ENCODE results near the gene MCM5. TPM values are rescaled to one million over a fixed set of nuclear protein-coding genes. Genes with fewer than 3 reads are reported as not detected.

The MCM5 gene
- total RNA-seq, 3 donors from 2014 or later (not counting 1 experiment from before 2014, with no cell fraction given): 59.3 to 73.8 (median 61.5) TPM

GRCh38 chr22:35445933-35446332, 46.0 kb downstream of the MCM5 start:
- no peaks in the 10 kb centered on the region for H3K27me3 ChIP-seq (ENCODE audit: control insufficient read depth, insufficient read depth, low read length)
- H3K4me3 ChIP-seq (ENCODE audit: low read length): no peak overlapping the region
- no peaks in the 10 kb centered on the region for H3K36me3 ChIP-seq (ENCODE audit: control insufficient read depth, insufficient read depth, low read length)
- H3K9me3 Mint-ChIP-seq: no peaks in the 10 kb centered on the region
- no peak for DNase-seq
- H3K4me1 ChIP-seq (ENCODE audit: control insufficient read depth, insufficient read depth, low read length): peaks cover 10% of the 10 kb centered on the region
- H3K27me3 Mint-ChIP-seq (ENCODE audit: low read depth in 2 of 2): no peaks in the 10 kb centered on the region
- no peak overlapping the region for H3K27ac Mint-ChIP-seq
- intact Hi-C loops (cut with micrococcal nuclease): no loop called here
- no peaks in the 10 kb centered on the region for H3K9me3 ChIP-seq (ENCODE audit: control insufficient read depth, insufficient read depth, low read length)
- ATAC-seq: no peak
- H3K27ac ChIP-seq (ENCODE audit: low read length): no peak overlapping the region
- TF ChIP-seq CTCF (IDR thresholded peaks at IDR 0.05): no peak
- 81% methylated on average over 4 of the region's 4 CpGs for WGBS (ENCODE audit: insufficient coverage)
- H3K36me3 Mint-ChIP-seq: no peaks in the 10 kb centered on the region
- H3K4me1 Mint-ChIP-seq: peaks cover 5 to 20% of the 10 kb centered on the region in 2 donors
- no peak overlapping the region for H3K4me3 Mint-ChIP-seq

- H3K36me3 Mint-ChIP-seq: no peaks in the 10 kb centered on the region
- ATAC-seq: no peak
- H3K27ac Mint-ChIP-seq: no peak overlapping the region
- H3K4me3 Mint-ChIP-seq: no peak overlapping the region
- no peaks in the 10 kb centered on the region for H3K9me3 ChIP-seq (ENCODE audit: control insufficient read depth, insufficient read depth, low read length)
- H3K27me3 ChIP-seq (ENCODE audit: control insufficient read depth, insufficient read depth, low read length): no peaks in the 10 kb centered on the region
- H3K4me3 ChIP-seq (ENCODE audit: low read length): no peak overlapping the region
- no peaks in the 10 kb centered on the region for H3K9me3 Mint-ChIP-seq
- no peak for TF ChIP-seq CTCF (IDR thresholded peaks at IDR 0.05)
- 93% methylated on average over 12 of the region's 13 CpGs for WGBS (ENCODE audit: insufficient coverage)
- H3K36me3 ChIP-seq (ENCODE audit: control insufficient read depth, insufficient read depth, low read length): no peaks in the 10 kb centered on the region
- H3K4me1 ChIP-seq (ENCODE audit: control insufficient read depth, insufficient read depth, low read length): peaks cover 10% of the 10 kb centered on the region
- no peaks in the 10 kb centered on the region for H3K27me3 Mint-ChIP-seq (ENCODE audit: low read depth in 2 of 2)
- no peak for DNase-seq
- H3K4me1 Mint-ChIP-seq: peaks cover 5 to 20% of the 10 kb centered on the region in 2 donors
- H3K27ac ChIP-seq (ENCODE audit: low read length): no peak overlapping the region
- intact Hi-C loops (cut with micrococcal nuclease): no loop called here
Observed at GRCh38 chr22:35446365-35446764, 46.4 kb downstream of the MCM5 start.

GRCh38 chr22:35448523-35448922, 48.6 kb downstream of the MCM5 start:
- intact Hi-C loops (cut with micrococcal nuclease): no loop called here
- no peak overlapping the region for H3K4me3 ChIP-seq (ENCODE audit: low read length)
- H3K27ac Mint-ChIP-seq: peak overlapping the region in 1 of 2 donors; percentile 72
- H3K4me3 Mint-ChIP-seq: no peak overlapping the region
- ATAC-seq: no peak
- no peaks in the 10 kb centered on the region for H3K27me3 Mint-ChIP-seq (ENCODE audit: low read depth in 2 of 2)
- H3K36me3 Mint-ChIP-seq: no peaks in the 10 kb centered on the region
- H3K27me3 ChIP-seq (ENCODE audit: control insufficient read depth, insufficient read depth, low read length): no peaks in the 10 kb centered on the region
- DNase-seq: no peak
- H3K9me3 ChIP-seq (ENCODE audit: control insufficient read depth, insufficient read depth, low read length): no peaks in the 10 kb centered on the region
- H3K4me1 ChIP-seq (ENCODE audit: control insufficient read depth, insufficient read depth, low read length): peaks cover 10% of the 10 kb centered on the region
- no peak overlapping the region for H3K27ac ChIP-seq (ENCODE audit: low read length)
- no peaks in the 10 kb centered on the region for H3K9me3 Mint-ChIP-seq
- H3K4me1 Mint-ChIP-seq: peaks cover 5 to 19% of the 10 kb centered on the region in 2 donors
- no peaks in the 10 kb centered on the region for H3K36me3 ChIP-seq (ENCODE audit: control insufficient read depth, insufficient read depth, low read length)
- WGBS (ENCODE audit: insufficient coverage): 98% methylated on average over 6 of the region's 8 CpGs
- no peak for TF ChIP-seq CTCF (IDR thresholded peaks at IDR 0.05)
